ENCODE measurements around the gene TMEM233. TPM values are rescaled to one million over a fixed set of nuclear protein-coding genes. Genes with fewer than 3 reads are reported as not detected.
A peak's percentile ranks its signal among the peaks of the same experiment; 100 is the strongest.

Gene TMEM233
- total and polyA plus RNA-seq, 4 donors, result 0.13 to 0.80 (median 0.31) TPM

DNA sequence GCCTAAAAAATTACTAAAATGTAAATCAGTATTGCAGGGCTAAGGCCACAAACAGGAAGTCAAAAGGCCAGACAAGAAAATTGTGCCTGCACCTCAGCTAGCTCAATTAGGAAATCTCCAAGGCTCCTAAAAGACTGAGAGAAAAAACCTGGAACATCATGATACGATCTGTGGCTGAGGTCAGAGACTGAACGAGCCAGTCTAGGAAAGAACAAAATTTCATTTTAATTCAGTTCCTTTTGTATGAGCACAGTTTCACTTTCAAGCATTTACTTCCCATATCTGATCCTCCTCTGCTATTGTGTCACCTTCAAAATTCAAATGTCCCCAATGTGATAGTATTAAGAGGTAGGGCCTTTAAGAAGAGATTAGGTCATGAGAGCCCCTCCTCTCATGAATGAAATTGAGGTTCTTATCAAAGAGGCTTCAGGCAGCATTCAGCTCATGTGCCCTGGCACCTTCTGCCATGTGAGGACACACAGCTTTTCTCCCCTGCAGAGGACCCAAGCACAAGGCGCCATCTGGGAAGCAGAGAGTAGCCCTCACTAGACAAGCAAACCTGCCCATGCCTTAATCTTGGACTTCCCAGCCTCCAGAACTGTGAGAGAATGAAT is 89.2 kb downstream of the TMEM233 start:
- TF ChIP-seq, protein P1, sequence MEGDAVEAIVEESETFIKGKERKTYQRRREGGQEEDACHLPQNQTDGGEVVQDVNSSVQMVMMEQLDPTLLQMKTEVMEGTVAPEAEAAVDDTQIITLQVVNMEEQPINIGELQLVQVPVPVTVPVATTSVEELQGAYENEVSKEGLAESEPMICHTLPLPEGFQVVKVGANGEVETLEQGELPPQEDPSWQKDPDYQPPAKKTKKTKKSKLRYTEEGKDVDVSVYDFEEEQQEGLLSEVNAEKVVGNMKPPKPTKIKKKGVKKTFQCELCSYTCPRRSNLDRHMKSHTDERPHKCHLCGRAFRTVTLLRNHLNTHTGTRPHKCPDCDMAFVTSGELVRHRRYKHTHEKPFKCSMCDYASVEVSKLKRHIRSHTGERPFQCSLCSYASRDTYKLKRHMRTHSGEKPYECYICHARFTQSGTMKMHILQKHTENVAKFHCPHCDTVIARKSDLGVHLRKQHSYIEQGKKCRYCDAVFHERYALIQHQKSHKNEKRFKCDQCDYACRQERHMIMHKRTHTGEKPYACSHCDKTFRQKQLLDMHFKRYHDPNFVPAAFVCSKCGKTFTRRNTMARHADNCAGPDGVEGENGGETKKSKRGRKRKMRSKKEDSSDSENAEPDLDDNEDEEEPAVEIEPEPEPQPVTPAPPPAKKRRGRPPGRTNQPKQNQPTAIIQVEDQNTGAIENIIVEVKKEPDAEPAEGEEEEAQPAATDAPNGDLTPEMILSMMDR (IDR thresholded peaks at IDR 0.05; ENCODE audit: control extremely low read depth, extremely low read depth), result no peak
- peak overlapping the region in 1 of 2 donors; percentile 34 for H3K27ac ChIP-seq (ENCODE audit: low read depth in 1 of 2, low read length in 1 of 2)
- no peak for DNase-seq
- H3K36me3 ChIP-seq (ENCODE audit: control insufficient read depth in 4 of 4, insufficient read depth in 4 of 4, low read length in 4 of 4), result peaks cover 21 to 36% (median 31%) of the 10 kb centered on the region in 4 donors
- no peak for ATAC-seq (ENCODE audit: insufficient read depth, low FRiP score)
- no peaks in the 10 kb centered on the region for H3K27me3 ChIP-seq (ENCODE audit: control insufficient read depth in 3 of 3, insufficient read depth in 3 of 3, low read length in 2 of 3)
- H3K4me1 ChIP-seq (ENCODE audit: control insufficient read depth in 5 of 5, insufficient read depth in 5 of 5, low read length in 5 of 5), result peaks cover 0 to 23% (median 4%) of the 10 kb centered on the region in 5 donors
- H3K9me3 ChIP-seq (ENCODE audit: control insufficient read depth in 4 of 4, insufficient read depth in 3 of 4, low read length in 3 of 4), result no peaks in the 10 kb centered on the region
- WGBS, 2 donors, result 43 to 61% methylated on average over 3 of the region's 3 CpGs
- no peak overlapping the region for H3K9ac ChIP-seq (ENCODE audit: insufficient read depth in 1 of 2, low read length in 2 of 2)
- H3K4me3 ChIP-seq, result no peak overlapping the region

DNA sequence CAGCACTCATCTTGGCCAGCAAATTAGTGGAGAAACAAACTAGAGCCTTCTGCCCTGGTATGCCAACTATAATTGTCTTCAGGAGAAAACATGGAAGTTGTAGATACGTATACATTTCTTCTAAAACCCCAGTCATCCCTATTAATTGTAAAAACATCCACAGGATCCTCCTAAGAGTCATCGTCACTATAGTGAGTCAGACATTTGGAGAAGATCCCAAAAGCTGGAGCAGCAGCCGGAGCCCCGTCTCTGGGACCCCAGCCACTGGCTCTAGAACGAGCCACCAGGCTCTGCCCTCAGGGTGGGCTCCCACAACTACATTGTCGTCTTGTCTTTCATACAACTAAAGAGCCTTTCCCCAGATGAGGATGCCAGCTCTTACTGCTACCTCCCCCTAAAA is 89.8 kb downstream of the TMEM233 start:
- H3K4me3 ChIP-seq, result no peak overlapping the region
- no peak for DNase-seq
- ATAC-seq (ENCODE audit: insufficient read depth, low FRiP score), result no peak
- TF ChIP-seq, protein P1 (IDR thresholded peaks at IDR 0.05; ENCODE audit: control extremely low read depth, extremely low read depth), result no peak
- H3K36me3 ChIP-seq (ENCODE audit: control insufficient read depth in 4 of 4, insufficient read depth in 4 of 4, low read length in 4 of 4), result peaks cover 17 to 31% (median 27%) of the 10 kb centered on the region in 4 donors
- peaks cover 0 to 23% (median 4%) of the 10 kb centered on the region in 5 donors for H3K4me1 ChIP-seq (ENCODE audit: control insufficient read depth in 5 of 5, insufficient read depth in 5 of 5, low read length in 5 of 5)
- WGBS, 2 donors, result 92 to 95% methylated on average over 6 of the region's 6 CpGs
- H3K27me3 ChIP-seq (ENCODE audit: control insufficient read depth in 3 of 3, insufficient read depth in 3 of 3, low read length in 2 of 3), result no peaks in the 10 kb centered on the region
- no peaks in the 10 kb centered on the region for H3K9me3 ChIP-seq (ENCODE audit: control insufficient read depth in 4 of 4, insufficient read depth in 3 of 4, low read length in 3 of 4)
- no peak overlapping the region for H3K9ac ChIP-seq (ENCODE audit: insufficient read depth in 1 of 2, low read length in 2 of 2)
- H3K27ac ChIP-seq (ENCODE audit: low read depth in 1 of 2, low read length in 1 of 2), result no peak overlapping the region

DNA sequence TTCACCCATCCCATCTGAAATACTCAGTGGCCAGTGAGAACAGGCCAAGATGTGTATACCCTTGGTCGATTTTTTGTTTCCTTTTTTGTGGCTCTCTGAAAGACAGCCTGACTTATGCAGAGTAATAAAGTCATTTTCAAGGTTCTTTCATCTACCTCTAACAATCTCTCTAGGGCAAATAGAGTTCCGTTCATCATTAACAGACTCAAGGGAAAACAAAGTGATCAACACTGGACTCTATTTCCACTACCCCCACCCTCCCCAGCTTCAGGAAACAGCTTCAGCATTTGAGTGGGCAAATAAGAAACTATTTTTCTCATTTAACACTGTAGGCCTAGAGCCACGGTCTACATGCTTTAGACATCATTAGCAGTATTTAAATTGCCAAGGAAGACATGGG is 90.2 kb downstream of the TMEM233 start:
- peaks cover 13 to 27% (median 24%) of the 10 kb centered on the region in 4 donors for H3K36me3 ChIP-seq (ENCODE audit: control insufficient read depth in 4 of 4, insufficient read depth in 4 of 4, low read length in 4 of 4)
- H3K27me3 ChIP-seq (ENCODE audit: control insufficient read depth in 3 of 3, insufficient read depth in 3 of 3, low read length in 2 of 3), result no peaks in the 10 kb centered on the region
- DNase-seq, result peak in 1 of 3 donors; percentile 26
- no peak for ATAC-seq (ENCODE audit: insufficient read depth, low FRiP score)
- no peak overlapping the region for H3K9ac ChIP-seq (ENCODE audit: insufficient read depth in 1 of 2, low read length in 2 of 2)
- H3K4me3 ChIP-seq, result no peak overlapping the region
- TF ChIP-seq, protein P1 (IDR thresholded peaks at IDR 0.05; ENCODE audit: control extremely low read depth, extremely low read depth), result no peak
- H3K27ac ChIP-seq (ENCODE audit: low read depth in 1 of 2, low read length in 1 of 2), result no peak overlapping the region
- 83 to 84% methylated on average over 3 of the region's 3 CpGs for WGBS, 2 donors
- peaks cover 0 to 23% (median 4%) of the 10 kb centered on the region in 5 donors for H3K4me1 ChIP-seq (ENCODE audit: control insufficient read depth in 5 of 5, insufficient read depth in 5 of 5, low read length in 5 of 5)
- H3K9me3 ChIP-seq (ENCODE audit: control insufficient read depth in 4 of 4, insufficient read depth in 3 of 4, low read length in 3 of 4), result no peaks in the 10 kb centered on the region
